HG02623 (cell line): Measurements from ENCODE around the gene TNRC6B.
"Not testable (repeated sequence)": the region's sequence is repeated elsewhere in the genome, so short reads cannot be mapped to it uniquely, and the experiment has no call there.

Source experiments
- ATAC-seq: cut with Tn5 transposase; IDR thresholded peaks from one replicate; pipeline ENCODE4 v1.9.1; 2021; ENCODE audit warnings: moderate library complexity; ENCODE audit not compliant: unreplicated experiment

Gene TNRC6B

DNA sequence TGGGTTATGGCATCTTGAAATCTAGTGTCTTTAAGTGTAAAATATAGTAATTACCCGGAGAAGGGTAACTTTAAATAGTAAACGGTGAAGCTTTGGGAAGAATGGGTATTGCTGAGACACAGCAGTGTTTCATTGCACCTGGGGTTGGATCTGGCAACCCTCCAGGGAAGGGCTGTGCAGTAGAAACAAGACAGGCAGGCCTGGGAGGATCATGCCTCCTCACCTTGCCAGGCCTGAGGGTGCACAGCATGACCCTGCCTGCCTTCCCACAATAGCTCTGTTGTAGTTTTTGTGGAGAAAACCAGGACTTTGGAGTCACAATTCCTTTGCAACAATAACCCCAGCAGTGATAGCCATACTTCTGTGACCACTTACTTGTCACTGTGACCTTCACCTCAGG, 104.0 kb downstream of the TNRC6B start:
- no peak for ATAC-seq

DNA sequence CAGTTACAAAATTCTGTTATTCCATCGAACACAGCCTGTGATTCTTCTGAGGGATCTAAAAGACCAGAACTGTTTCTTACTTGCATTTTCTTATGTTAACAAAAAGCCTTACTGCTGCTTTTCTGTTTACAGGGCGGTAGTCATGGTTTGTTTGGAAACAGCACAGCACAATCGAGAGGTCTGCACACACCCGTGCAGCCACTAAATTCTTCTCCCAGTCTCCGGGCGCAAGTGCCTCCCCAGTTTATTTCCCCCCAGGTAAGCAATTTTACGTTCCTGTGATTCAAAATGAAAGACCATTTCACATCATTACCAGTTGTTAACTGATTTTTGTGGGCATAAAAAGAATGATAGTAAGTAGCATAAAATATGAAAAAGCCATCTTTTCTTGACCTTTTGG, 107.8 kb downstream of the TNRC6B start:
- no peak for ATAC-seq

DNA sequence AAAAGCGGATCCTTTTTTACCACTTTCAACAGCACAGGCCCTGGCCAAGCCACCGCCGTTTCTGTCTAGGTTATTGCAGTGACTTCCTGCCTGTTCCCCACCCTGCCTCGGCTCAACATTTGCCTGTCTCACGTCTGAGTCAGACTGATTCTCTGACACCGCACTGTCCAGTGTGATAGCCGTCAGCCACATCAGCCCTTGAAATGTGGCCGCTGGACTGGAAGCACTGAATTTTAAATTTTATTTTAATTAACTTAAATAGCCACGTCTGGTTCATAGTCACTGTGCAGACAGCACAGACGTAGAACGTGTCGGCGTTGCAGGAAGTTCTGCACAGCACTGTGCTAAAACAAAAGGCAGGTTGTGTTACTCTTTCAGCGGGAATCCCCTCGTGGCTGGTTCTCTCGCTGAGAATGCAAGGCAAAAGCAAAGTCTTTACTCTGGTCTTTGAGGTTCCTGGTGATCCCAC, 112.3 kb downstream of the TNRC6B start:
- ATAC-seq = no peak

DNA sequence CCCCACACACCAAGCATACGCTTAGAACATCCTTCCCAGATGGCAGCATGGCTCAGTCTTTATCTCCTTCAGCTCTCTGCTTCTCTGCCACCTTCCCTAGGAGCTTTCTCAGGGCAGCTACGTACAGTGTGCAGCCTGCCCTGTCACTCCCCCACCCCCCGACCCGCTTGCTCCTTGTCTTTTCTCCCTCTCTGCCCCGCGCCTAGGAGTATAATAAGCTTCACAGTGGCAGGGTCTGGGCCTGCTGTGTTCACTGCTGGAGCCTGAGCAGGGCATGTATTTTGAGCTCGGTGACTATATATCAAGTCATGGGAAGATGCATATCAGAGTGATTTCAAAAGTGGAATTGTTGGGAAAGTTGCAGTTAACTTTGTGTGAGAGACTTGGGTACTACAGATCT, 112.8 kb downstream of the TNRC6B start:
- no peak for ATAC-seq

DNA sequence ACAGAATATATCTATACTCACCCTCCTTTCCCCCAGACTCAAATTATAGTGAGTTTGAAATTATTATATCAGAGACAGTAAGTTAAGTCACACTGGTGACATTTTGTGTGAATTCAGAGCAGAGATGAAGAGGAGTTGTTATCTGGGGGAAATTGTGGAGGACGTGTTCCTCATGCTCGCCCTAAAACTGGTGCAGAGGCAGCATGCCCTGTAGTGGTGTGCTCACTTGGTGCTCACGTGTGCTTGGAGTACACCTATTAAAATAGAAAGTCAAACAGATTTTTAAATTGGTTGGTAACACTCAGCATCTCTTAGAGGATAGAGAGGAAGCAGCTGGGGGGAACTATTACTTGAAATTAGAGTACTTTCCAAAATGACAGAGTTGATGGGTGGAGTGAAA, 117.0 kb downstream of the TNRC6B start:
- no peak for ATAC-seq

DNA sequence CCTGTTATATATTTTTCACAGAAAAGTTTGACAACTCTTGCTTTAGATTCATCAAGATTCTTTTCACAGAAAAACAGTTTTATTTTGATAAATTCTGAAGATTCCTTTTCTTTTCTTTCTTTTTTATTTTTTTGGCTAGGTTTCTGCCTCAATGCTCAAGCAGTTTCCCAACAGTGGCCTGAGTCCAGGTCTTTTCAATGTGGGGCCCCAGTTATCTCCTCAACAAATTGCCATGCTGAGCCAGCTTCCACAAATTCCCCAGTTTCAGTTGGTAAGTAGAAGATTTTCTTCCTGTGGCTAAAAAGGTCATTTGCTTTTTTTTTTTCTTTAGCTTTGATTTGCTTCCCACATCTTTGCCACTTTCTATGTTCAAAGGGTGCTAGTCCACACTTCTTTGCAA, 122.6 kb downstream of the TNRC6B start:
- ATAC-seq = no peak

DNA sequence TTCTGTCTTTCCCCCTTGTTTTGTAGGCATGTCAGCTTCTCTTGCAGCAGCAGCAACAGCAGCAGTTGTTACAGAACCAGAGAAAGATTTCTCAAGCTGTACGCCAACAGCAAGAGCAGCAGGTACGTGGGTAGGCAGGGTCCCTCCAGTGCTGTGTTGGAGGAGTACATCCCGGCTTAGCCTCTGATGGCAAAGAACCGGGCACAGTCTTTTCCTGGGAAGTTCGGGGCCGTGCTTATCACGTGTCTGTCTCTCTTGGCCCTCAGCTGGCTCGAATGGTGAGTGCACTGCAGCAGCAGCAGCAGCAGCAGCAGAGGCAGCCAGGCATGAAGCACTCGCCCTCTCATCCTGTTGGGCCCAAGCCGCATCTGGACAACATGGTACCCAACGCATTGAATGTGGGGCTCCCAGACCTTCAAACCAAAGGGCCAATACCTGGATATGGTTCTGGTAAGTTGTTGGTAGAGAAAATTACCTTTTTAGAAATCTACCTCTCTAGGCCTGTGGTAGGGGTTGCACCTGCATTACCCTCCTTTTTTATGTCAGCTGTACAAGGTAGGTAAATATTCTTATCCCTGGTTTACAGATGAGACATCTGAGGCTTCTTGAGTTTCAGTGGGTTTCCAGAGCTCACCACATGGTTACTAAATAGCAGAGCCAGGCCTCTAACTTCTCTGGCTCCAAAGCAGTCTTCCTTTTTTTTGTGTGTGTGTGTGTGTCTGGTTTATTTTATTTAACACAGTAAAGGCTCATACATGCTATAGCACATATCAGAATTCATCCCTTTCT, 123.4 kb downstream of the TNRC6B start:
- no peak for ATAC-seq

DNA sequence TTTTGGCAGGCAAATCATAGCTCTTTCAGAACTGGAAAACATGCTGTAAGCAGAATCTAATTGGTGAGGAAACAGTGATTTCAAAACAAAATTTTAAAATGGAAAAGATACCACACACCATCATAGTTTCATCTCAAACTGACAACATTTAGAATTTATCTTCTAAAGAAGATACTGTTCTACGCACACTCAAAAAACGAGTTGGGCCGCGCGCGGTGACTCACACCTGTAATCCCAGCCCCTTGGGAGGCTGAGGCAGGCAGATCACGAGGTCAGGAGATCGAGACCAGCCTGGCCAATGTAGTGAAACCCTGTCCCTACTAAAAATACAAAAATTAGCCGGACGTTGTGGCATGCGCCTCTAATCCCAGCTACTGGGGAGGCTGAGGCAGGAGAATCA, 124.4 kb downstream of the TNRC6B start:
- no peak for ATAC-seq

DNA sequence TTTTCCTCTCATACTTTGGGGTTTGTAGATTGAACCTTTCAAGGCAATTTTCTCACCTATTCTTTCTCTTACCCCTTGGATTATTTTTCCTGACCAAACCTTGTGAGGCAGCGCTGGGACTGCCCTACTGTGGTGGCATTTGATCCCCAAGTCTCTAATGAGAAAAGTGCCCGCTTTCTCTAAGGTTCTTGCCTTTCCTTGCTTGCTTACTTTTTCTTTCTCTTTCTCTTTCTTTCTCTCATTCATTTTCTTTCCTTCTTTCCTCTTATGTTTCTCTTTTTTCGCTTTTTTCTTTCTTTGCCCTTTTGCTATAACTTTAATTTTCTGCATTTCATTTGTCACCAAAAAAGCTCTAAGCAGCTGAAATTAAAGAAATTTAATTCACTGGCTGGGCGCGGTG, 127.9 kb downstream of the TNRC6B start:
- ATAC-seq = no peak

DNA sequence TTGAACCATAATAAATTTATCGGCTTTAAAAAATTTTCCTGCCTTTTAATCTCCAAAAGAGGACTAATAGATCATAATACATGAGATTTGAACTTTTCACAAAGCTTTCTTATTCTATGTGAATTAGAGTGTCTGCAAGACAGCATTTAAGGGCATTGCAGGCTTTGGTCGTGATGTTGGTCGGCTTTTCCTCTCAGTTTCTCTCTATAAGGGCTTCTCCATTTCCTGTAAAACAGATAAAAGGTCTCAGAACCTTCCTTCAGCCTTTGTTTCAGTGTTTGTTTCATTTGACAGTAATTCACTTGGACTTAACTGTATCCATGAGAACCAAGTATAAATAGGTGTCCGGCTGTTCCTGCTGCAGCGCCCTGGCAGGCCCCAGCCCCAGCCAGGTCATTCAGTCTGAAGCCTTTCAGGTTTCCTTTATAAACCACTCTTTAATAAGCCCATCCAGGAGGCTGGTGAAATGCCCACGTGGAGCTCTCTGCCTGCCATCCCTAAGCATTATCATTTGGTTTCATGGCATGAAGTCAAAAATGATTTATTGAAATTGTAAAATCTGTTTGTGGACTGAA, 131.4 kb downstream of the TNRC6B start:
- ATAC-seq = no peak

DNA sequence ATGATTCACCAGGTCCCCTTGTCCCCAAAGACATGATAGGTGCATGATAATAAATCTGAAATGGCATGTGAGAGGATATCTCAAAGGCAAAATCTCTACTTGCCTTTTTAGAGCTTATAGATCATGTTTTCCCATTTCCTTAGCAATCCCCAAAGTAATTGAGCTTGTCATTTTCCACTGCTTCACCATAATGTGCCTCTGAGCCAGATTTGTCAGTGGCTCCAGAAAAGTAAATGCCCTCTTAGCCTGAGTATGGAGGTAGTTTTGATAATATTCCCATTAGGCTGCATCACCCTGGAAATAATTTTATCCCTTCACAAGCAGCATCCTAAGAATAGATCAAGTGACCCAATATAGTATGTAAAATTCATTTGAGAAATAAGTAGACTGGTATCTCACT, 131.9 kb downstream of the TNRC6B start:
- ATAC-seq = no peak

DNA sequence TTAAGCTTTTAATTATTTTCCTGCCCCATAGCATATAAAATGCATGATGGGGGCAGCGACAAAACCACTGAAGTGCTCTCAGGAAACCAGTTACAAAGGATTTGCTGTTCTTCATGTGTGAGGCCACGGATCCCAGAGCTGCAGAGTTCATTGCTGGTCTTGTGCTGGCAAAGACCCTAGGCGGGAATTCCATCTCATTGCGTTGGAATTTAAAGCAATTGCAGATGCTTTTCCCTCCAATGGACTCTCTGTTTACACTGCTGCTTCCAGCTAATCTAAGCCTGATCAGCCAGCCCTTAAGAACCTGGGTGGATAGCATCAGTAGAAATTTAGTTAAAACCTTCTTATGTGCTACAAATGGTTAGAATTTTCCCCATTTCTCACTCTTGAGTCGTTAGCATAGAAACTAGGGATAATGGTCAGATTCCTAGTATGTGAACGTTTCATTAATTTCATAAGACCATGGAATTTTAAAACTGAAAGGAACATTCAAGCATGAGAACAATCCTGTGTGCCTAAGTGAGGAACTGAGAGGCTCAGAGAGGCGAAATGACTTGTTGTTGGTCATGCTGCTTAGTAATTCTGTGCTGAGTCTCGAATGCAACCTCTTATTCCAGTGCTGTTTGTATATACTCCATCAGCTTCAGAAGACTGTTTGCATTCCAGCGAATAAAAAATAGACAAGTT, 132.5 kb downstream of the TNRC6B start:
- ATAC-seq = no peak

DNA sequence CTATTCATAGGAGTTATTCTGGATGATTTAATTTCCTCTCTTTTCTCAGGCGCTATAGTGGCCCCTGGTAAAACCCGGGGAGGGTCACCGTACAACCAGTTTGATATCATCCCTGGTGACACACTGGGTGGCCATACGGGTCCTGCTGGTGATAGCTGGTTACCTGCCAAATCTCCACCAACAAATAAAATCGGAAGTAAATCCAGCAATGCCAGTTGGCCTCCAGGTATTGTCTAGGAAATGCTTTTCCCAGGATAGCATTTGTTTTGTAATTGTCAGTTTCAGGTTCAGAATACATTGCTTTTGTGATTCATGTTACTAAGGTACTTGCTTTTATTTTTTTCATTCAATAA, 133.0 kb downstream of the TNRC6B start:
- ATAC-seq = no peak

DNA sequence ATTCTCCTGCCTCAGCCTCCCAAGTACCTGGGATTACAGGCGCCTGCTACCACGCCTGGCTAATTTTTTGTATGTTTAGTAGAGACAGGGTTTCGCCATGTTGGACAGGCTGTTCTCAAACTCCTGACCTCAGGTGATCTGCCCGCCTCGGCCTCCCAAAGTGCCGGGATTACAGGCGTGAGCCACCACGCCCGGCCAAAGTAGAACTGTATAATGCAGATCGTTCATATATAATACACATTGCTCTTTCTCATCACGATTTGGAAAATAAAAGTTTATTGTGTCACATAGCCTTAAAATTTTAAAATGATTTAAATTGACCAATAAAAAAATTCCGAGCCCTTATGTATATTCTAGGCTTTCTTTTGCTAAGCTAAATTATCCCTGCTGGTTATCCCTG, 133.9 kb downstream of the TNRC6B start:
- not testable (repeated sequence) for ATAC-seq

DNA sequence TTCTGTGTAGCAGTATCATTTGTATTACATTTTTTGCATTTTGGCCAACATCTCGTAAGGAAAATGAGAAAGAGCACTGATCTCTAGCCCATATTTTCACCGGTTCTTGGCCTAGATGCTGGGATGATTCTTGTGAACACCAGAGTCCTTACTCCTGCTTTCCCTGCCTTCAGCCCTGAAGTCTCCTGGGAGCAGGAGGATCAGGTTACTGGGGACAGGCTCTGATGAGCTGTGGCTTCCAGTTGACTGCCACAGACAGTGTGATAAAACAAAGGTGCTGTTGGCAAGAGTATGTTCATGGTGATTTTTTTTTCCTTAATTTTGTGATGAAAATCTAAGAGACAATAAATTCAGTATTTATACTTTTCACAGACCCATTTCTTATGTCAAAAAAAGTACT, 134.3 kb downstream of the TNRC6B start:
- ATAC-seq = no peak

DNA sequence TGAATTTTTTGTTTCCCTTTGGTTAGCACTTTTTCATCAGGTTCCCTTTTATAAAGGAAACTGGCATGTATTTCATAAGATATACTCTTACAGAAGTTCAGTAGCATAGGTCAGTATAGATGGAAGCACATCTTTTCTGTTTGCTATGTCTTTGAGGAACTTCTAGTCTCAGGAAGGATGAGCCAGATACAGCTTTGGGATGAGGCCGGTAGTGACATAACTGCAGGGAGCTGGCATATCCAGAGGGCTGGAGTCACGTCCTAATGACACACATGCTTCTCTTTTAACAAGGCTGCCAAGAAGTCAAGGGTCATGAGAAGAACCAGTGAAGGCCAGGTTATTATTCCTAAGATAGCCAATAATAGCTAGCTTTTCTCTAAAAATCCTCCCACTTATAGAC, 135.3 kb downstream of the TNRC6B start:
- ATAC-seq = no peak

DNA sequence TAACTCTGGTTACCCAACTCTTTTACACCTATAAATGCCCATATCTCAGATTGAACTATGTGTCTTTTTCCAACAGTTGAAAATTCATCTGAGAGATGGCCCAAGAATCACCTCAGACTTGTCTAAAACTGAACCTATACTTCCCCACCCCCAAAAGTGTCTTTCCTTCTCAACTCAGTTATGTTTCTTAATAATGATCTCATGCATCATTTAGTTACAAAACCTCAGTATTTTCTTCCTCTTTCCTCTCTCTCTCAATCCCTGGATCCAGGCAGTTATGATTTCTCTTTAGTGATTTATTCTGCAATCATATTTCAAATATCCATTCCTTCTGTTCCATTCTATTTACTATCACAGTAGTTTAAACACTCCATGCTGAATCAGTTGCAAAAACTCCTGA, 136.3 kb downstream of the TNRC6B start:
- ATAC-seq = no peak

DNA sequence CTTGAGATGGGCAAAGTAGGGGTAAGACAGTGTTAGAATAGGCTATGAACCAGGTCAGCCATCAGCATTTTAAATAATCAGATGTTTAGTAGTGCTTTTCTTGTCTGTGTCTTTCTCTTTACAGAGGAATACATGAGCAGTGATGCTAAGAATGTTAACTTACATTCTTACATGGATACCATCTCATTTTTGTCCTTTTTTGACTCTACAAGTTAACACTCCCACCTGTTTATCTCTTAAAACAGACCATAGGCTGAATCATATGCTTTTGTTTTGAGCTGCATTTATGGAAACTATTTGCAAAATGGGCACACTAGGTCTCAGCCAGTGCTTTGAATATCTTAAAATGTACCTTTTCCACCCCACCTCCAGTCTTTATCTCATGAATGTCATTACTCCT, 143.0 kb downstream of the TNRC6B start:
- no peak for ATAC-seq

DNA sequence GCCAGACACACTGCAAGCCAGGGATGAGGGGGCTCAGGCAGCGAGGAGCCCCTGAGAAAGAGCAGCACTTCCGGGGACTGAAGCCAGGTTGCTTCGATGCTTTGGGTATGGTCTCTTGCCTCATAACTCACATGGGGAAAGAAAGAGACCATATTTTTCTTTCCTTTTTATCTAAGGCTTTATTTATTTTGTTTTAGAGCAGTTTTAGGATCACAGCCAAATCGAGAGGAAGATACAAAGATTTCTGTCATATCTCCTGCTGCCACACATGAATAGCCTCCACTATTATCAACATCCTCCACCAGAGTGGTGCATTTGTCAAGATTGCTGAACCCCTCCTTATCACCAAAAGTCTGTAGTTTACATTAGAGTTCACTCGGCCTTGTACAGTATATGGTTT, 144.3 kb downstream of the TNRC6B start:
- ATAC-seq = no peak

DNA sequence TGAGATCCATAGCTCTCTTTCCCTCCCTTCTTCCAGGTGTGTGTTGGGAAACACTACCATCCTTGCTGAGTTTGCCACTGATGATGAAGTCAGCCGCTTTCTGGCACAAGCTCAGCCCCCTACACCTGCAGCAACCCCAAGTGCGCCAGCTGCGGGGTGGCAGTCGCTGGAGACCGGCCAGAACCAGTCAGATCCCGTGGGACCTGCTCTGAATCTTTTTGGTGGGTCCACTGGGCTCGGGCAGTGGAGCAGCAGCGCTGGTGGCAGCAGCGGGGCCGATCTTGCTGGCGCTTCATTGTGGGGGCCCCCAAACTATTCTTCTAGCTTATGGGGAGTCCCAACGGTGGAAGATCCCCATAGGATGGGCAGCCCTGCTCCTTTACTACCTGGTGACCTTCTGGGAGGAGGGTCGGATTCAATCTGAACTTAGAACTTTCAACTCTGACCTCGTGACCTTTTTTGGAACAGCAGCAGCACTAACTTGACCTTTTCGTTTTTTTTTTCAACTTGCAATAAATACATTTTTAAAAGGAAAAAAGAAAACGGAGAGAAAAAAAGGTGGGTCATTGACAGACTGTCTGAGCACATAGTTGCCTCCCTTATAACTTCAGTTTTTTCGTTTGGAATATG, 145.2 kb downstream of the TNRC6B start:
- no peak for ATAC-seq

DNA sequence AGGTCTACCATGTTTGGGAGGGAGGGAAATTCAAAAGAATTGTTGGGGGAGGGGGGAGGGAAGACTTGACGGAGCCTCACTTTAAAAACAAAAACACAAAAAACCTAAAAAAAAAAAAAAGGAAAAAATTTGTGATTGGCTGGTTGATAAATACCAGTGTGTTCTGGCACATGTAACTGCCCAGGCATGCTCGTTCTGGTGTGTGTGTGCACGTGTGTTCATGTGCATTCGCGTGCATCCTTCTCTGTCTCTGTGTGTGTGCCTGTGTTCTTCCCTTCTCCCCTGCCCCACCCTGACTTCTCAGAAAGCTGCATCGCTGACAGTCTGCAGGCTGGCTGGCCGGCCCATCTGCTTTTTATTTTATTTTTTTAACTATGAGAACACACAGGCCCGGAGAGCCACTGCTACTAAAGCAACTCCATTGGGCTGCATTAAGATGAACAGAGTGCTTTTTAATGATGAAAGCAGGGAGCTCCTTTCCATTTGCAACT, 146.0 kb downstream of the TNRC6B start:
- no peak for ATAC-seq
